AG20443 (cell line): Measurements from ENCODE around the gene NFASC.

Source experiments
- DNase-seq: peaks from one replicate; pipeline ENCODE4 v3.0.0; 2012; ENCODE audit warnings: low spot score, mixed read lengths

Gene NFASC

GRCh38 chr1:205062895-205063294 lies 192.2 kb downstream of the NFASC start:
- DNase-seq, result no peak

GRCh38 chr1:205064301-205064700 lies 193.6 kb downstream of the NFASC start:
- no peak for DNase-seq

DNA sequence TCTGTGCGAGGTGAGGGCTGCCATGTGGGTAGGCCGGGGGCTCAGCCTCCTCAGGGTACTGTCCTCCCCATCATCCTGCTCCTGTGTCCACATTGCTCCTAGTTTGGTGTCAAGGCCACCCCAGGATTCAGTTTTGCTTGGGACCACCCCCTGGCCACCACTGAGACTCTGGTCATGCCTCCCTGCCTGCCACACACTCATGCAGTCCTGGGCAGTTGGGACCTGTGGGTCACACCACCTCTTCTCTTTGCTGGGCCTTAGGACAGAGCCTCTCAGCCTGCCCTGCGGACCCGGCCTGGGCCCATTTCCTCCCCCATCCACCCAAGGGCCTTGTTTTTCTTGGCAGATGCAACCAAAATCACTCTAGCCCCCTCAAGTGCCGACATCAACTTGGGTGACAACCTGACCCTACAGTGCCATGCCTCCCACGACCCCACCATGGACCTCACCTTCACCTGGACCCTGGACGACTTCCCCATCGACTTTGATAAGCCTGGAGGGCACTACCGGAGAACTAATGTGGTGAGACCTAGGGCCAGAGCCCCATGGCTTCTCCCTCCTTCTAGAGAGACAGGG lies 194.2 kb downstream of the NFASC start:
- no peak for DNase-seq

GRCh38 chr1:205065666-205066065 lies 195.0 kb downstream of the NFASC start:
- DNase-seq, result no peak

DNA sequence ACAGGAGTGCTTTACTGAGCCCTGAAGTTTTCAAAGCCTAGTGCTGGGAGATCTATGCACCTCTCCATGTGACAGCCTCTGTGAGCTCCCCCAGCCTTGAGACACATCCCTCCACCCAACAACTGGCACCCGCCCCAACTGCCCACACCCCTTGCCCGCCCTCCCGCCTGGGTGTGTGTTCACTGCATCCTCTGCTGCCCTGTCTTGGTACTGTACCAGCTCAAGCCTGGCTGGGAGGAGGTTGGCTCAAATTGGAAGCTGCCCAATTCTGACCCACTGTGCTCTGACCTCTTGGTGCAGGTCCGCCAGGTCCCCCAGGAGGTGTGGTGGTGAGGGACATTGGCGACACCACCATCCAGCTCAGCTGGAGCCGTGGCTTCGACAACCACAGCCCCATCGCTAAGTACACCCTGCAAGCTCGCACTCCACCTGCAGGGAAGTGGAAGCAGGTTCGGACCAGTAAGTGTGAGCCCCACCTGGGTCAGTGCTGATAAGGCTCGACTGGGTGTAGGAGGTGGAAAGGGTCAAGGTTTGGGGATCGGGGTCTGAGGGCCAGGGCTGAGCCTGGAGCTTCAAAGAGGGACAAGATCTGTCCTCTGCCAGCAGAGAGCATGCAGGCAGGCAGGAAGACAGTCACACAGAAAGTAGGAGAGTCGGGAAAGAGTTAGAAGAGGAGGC lies 195.6 kb downstream of the NFASC start:
- peak; percentile 59 for DNase-seq

DNA sequence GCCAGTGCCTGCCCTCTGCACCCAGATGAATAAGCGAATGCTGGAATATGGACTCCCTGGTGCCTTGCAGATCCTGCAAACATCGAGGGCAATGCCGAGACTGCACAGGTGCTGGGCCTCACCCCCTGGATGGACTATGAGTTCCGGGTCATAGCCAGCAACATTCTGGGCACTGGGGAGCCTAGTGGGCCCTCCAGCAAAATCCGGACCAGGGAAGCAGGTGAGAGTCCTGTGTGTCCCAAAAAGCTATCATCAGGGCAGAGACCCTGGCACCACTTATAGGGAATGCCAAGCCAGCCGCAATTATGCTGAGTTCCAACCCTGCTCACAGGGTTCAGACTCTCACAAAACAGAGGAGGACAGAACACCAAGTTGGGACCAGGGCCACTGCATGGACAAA lies 196.4 kb downstream of the NFASC start:
- no peak for DNase-seq

GRCh38 chr1:205068001-205068400 lies 197.3 kb downstream of the NFASC start:
- no peak for DNase-seq

DNA sequence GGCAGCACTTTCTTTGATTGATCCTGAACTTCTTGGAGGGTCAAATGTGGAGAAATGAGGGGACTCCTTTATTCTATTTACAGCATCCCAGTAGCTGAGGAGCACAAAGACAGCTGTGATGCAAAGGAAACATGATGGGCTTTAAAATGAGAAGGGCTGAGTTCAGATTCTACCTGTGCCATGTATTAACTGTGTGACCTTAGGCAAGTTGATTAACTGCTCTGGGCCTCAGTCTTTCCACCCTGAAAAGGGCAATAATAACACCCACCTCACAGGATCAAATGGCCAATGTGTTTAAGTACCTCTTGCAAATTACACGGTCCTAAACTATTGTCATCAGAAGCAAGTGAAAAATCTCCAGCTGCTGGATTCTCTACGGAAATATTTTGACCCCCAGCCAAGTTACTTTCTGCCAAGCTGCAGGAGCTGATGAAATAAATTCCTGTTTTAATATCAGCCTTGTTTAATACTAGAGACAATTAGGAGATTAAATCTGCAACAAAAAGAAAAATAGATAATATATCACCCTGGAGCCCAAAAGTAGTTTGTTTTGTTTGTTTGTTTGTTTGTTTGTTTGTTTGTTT lies 197.9 kb downstream of the NFASC start:
- DNase-seq, result no peak

DNA sequence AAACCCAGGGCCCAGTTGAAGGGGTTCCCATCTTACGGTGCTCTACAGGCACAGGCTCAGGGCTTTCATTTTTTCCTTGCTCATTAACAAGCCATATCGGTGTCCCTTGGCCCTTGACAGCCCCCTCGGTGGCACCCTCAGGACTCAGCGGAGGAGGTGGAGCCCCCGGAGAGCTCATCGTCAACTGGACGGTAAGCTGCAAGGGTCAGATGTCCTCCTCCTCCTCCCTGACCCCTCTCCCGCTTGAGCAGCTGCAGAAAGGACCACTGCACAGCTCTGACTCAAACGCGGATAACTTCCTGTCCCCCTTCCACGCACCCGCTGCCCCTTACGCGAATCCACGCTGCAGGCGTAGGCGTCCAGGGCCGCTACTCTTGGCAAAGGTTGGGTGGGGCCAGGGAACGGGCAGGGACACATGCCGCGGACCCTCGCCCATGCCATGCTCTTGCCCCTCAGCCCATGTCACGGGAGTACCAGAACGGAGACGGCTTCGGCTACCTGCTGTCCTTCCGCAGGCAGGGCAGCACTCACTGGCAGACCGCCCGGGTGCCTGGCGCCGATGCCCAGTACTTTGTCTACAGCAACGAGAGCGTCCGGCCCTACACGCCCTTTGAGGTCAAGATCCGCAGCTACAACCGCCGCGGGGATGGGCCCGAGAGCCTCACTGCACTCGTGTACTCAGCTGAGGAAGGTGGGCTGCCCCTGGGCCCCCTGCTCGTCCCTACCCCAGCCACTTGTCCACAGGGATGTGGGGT lies 198.9 kb downstream of the NFASC start:
- no peak for DNase-seq

- DNase-seq, result no peak
Observed at GRCh38 chr1:205071028-205071409, 200.4 kb downstream of the NFASC start.

DNA sequence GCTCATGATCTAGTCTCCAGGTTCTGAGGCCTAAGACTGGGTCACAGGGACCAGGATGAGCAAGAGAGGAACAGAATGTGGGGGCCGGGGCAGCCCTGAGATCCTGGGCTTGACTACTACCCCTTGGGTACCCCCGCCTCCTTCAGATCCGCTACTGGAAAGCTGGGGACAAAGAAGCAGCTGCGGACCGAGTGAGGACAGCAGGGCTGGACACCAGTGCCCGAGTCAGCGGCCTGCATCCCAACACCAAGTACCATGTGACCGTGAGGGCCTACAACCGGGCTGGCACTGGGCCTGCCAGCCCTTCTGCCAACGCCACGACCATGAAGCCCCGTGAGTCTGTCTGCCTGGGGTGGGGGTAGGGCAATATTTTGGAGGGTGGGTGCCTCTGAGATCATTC lies 201.1 kb downstream of the NFASC start:
- no peak for DNase-seq

DNA sequence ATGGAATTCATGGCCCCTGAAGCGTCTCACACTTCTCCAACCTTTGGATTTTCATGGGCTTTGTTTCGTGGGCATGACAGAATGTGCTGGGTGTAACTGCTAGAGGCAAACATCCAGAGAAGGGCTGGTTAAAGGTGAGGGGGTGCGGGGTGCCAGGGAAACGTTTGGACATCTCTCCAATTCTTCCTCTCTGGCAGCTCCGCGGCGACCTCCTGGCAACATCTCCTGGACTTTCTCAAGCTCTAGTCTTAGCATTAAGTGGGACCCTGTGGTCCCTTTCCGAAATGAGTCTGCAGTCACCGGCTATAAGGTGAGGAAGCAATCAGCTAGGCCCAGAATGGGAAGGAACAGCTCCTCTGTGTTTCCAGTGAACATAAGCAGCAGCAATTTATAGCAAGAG lies 201.6 kb downstream of the NFASC start:
- DNase-seq, result no peak
